ENCODE results near the gene TBC1D13.

- TF ChIP-seq EZH2 (IDR thresholded peaks at IDR 0.05; ENCODE audit: borderline replicate concordance, low read length): no peak
- TF ChIP-seq, protein P1, sequence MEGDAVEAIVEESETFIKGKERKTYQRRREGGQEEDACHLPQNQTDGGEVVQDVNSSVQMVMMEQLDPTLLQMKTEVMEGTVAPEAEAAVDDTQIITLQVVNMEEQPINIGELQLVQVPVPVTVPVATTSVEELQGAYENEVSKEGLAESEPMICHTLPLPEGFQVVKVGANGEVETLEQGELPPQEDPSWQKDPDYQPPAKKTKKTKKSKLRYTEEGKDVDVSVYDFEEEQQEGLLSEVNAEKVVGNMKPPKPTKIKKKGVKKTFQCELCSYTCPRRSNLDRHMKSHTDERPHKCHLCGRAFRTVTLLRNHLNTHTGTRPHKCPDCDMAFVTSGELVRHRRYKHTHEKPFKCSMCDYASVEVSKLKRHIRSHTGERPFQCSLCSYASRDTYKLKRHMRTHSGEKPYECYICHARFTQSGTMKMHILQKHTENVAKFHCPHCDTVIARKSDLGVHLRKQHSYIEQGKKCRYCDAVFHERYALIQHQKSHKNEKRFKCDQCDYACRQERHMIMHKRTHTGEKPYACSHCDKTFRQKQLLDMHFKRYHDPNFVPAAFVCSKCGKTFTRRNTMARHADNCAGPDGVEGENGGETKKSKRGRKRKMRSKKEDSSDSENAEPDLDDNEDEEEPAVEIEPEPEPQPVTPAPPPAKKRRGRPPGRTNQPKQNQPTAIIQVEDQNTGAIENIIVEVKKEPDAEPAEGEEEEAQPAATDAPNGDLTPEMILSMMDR (IDR thresholded peaks at IDR 0.05; ENCODE audit: low read length): no peak
Measured at GRCh38 chr9:128825923-128826700, 39.1 kb downstream of the TBC1D13 start.

All from OCI-LY1 (cell line).